Adrenal gland (tissue), 5 donors: ENCODE data around the gene MAML2.

ENCODE experiments used
- CTCF ChIP-seq, 6 experiments: fragments of 450-650 bp in 4 of 6; fragments of 200-600 bp in 2 of 6; sonication (generic) in 1 of 6; IDR thresholded peaks; 1 replicate in 5 of 6; 2 replicates in 1 of 6; pipeline versions ENCODE4 v1.5.1 to v1.8.0; 2016 to 2021; ENCODE audit warnings: antibody characterized with exemption in 6 of 6, mild to moderate bottlenecking in 2 of 6, moderate library complexity in 1 of 6
- POLR2A ChIP-seq, 2 donors: fragments of 450-650 bp; IDR thresholded peaks; one replicate each; pipeline ENCODE4 v1.6.1; 2017; ENCODE audit warnings: antibody characterized with exemption in 2 of 2, mild to moderate bottlenecking in 2 of 2, moderate library complexity in 1 of 2
- donor health status: DM: no; HTN: no; CAD: no.

GRCh38 chr11:96229354-96229977 lies 113.5 kb downstream of the MAML2 start:
- no peak for TF ChIP-seq CTCF (IDR thresholded peaks at IDR 0.05)
- no peak for TF ChIP-seq POLR2A (IDR thresholded peaks at IDR 0.05)
